T-helper 1 cell (primary cell): Measurements from ENCODE around the gene ARHGAP40.
A peak's percentile ranks its signal among the peaks of the same experiment; 100 is the strongest.

Source experiments
- DNase-seq, 5 donors: peaks; one replicate each; pipeline ENCODE4 v3.0.0-alpha.2; 2012 to 2020

ARHGAP40 gene

DNA sequence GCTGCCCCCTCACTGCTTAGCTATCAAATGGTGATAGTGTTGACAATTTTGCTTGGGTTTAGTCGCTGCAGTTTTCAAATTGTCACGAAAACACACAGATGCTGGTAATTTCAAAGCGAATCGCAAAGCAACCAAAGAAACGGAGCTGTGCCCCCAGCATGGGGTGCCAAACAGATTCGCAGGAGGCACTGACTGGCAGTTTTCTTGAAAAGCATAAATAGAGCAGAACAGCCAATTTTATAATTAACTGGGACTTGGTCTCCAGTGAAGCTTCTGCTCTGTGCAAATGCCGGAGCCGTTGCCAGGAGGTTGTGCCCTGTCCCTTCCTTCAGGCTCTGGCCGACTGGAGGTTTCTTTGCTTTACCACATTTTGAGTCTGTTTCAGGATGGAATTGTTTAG lies 18.8 kb downstream of the ARHGAP40 start:
- no peak for DNase-seq

DNA sequence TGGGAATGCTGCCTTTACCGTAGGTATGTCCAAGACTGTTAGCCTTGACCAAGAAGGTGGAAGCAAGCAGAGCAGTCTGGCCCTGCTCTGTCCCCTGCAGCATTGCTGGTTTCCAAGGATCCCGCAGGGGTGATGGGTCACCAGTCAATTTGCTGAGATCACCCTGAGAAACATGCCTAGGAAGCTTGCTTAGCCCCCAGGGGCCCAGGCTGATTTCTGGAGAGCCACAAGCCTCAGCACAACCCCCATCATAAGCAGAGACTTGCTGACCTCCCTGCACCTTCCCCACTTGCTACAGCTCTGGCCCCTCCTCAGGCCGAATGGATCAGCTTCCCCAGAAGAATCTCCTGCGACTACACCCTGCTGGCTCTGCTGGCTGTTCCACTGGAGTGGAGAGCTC lies 21.5 kb downstream of the ARHGAP40 start:
- no peak for DNase-seq

GRCh38 chr20:38624084-38624483 lies 22.5 kb downstream of the ARHGAP40 start:
- DNase-seq, result no peak

DNA sequence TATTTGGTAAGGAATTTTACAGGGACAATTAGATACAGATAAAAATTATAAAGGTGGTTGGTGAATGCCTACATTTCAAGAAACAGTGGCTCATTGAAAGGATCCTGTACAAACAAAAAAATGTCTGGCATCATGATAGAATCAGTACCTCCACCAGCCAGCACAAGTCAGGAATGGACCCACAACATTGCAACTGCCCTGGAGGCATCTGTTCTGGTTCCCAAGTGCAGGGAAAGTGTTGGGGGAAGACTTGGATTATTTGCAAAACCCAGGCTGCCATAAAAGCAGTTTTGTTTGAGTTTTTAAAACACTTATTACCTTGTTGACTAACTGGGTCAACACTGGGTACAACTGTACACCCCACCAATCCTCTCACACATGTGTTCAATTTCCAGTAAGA lies 24.3 kb downstream of the ARHGAP40 start:
- DNase-seq, result no peak

DNA sequence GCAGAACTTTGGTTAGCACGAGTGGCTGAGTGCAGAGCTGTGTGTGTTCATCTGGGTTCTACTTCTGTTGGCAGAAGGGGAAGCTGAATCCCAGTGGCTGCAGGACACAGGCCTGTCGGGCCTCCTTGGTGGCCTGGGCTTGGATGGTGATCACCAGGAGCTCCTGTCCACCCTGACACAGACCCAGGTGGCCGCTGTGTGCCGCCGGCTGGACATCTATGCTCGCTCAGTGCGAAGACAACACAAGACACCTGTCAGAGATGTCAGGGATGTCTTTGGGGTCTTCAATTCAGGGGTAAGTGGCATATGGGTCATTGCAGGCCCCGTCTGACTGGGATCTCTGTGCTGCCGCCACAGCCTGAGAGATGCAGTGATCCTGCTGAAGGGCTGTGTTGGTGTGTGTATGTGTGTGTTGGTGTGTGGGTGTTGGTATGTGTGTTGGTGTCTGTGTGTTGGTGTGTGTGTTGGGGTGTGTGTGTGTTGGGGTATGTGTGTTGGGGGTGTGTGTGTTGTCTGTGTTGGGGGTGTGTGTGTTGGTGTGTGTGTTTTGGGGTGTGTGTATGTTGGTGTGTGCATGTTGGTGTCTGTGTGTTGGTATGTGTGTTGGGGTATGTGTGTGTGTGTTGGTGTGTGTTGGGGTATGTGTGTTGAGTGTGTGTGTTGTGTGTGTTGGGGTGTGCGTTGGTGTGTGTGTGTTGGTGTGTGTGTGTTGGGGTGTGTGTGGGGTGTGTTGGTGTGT lies 25.5 kb downstream of the ARHGAP40 start:
- no peak for DNase-seq

DNA sequence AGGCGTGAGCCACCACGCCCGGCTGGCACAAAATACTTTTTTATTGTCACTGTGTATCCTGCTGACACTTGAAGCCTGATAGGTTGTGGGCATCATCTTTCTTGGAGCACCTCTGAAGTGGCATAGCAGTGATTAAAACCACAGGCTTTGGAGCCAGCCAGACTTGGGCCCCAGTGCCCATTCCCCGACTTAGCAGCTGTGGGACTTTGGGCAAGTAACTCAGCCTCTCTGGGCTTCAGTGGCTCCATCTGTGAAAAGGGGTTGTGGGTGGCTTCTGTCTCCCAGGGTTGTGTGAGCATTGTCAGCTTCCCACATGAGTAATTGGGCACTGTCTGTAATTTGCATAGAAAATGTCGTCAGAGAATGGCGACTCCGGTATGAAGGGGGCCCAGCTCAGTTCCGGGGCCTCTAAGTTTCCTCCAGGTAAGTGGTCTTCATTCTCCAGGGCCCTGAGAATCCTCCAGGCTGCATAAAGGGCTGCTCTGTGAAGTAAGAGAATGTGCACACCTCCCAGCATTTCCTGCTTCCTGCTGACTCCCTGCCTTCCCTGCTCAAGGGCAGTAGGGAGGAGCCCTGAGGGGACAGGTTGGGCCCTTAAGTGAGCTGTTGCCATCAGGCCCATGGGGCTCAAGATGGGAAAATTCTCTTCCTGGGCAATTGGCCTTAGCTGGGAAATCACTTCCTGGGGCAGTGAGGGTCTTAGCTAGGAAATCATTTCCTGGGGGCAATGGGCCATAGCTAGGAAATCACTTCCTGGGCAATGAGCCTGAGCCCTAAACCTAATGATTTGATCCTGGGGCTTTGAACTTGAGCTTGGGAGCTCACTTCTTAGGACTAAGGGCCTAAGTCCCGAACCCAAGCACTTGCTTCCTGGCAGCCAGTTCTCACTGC lies 27.2 kb downstream of the ARHGAP40 start:
- no peak for DNase-seq

- no peak for DNase-seq
Measured at GRCh38 chr20:38629979-38630378, 28.4 kb downstream of the ARHGAP40 start.

DNA sequence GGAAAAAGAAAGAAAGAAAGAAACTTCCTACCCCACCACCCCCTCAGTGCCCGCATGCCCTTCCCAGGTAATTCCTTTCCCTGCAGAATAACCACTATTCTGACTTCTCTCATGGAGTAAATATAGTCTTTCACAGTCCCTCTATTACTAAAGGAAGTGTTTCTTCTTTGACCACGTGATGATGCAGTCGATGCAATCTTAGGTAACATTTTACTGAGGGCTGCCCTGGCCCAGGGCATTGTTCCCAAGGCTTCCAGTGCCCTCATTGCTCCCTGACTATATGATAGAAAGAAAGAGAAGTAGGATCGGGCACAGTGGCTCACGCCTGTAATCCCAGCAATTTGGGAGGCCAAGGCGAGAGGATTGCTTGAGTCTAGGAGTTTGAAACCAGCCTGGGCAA lies 29.1 kb downstream of the ARHGAP40 start:
- no peak for DNase-seq

DNA sequence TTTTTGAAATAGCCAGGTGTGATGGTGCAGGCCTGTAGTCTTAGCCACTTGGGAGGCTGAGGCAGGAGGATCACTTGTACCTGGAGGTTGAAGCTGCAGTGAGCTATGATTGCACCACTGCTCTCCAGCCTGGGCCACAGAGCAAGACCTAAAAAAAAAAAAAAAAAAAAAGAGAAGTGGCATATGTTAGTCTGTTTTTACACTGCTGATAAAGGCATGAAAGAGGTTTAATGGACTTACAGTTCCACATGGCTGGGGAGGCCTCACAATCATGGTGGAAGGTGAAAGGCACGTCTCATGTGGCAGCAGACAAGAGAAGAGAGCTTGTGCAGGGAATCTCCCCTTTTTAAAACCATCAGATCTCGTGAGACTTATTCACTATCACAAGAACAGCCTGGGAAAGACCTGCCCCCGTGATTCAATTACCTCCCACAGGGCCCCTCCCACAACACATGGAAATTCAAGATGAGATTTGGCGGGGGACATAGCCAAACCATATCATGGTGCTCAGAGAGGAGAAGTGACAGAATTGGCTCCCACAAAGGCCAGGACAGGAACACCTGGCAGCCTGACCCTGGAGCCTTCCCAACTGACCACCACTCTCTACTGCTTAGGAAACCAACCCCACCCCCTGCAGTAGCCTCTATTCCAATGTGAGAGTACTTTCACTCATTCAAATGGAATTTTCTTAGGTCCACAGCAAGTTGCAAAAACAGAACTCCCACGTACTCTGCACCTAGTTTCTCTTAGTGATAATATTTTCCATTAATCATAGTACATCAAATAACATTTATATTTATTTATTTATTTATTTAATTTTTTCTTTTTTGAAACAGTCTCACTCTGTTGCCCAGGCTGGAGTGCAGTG lies 29.8 kb downstream of the ARHGAP40 start:
- no peak for DNase-seq

DNA sequence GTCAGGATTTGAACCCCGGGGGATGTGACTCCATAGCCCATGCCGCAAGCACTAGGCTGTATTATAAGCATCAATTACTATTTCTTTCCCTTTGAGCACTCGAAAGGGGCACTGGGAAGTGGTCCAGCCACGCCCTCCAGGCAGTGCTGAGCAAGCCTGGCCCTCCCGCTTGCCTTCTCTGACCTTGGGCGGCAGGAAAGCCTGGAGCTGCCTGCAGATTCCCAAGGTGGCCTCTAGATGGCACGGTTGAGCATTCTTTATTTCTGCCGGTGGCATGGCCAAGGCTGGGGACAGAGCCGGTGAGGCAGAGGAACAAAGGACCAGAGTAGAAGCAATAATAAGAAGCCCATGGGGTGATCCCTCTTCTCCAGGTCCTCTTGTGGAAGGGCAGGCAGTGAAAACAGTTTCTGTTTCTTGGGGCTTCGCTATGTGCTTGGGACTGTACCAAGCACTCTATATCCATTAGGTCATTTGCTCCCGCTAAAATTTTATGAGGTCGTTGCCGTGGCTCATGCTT lies 32.0 kb downstream of the ARHGAP40 start:
- peak in 4 of 5 donors; percentile 26 to 48 (median 40) for DNase-seq

DNA sequence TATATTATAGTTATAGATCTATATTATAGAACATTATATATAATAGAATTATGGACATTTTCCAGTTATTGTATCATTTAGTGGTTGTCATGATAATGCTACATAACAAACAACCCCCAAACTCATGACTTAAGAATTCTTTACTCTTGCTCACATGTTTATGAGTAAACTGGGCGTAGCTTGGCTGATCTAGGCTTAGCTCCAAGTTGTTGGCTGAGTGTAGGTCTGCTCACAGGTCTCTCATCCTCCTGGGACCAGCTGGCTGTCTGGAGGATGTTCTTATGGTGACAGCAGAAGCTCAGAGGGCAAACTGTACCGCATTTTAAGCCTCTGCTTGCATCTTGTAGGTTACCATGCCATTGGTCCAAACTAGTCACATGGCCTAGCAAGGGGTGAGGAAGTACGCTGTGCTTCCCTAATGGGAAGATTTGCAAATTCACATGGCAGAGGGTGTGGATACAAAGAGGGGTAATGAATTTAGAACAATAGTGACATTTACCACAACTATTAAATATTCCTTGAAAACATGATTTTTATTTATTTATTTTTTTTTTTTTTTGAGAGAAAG lies 34.2 kb downstream of the ARHGAP40 start:
- DNase-seq, result no peak

- DNase-seq, result no peak
Measured at GRCh38 chr20:38640521-38640920, 38.9 kb downstream of the ARHGAP40 start.

DNA sequence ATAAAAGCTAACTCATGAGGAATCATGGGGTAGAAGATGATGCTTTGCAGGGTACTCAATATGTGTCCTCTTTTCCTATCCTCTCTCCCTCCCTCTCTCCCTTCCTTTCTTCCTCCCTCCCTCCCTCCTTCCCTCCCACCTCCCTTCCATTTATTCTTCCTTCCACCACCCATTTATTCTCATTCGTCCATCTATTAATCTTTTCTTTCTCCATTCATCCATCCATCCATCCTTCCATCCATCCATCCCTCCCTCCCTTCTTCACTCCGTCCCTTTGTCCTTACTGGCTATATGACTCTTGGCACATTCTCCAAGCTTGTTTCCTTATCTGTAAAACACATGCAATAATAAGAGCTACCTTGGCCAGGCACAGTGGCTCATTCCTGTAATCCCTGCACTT lies 40.9 kb downstream of the ARHGAP40 start:
- no peak for DNase-seq

- no peak for DNase-seq
Measured at GRCh38 chr20:38644588-38645260, 43.1 kb downstream of the ARHGAP40 start.

DNA sequence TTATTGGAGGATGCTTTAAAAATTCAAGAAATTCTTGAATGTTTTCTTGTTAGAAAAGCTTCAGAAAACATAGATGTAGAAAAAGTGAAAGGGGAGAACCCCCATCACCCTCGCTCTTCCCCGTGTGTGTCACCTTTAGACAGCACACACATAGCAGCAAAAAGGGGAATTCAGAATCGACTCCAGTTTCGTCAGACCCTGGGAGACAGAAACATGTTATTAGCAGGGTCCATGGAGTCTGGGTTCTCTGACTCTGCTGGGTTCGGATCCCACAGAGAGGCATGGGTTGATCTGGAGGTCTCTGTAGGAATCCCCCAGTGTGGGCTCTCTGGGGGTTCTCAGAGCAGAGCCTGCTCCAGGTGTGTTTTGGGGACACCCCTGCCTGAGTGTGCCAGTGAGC lies 43.7 kb downstream of the ARHGAP40 start:
- no peak for DNase-seq

DNA sequence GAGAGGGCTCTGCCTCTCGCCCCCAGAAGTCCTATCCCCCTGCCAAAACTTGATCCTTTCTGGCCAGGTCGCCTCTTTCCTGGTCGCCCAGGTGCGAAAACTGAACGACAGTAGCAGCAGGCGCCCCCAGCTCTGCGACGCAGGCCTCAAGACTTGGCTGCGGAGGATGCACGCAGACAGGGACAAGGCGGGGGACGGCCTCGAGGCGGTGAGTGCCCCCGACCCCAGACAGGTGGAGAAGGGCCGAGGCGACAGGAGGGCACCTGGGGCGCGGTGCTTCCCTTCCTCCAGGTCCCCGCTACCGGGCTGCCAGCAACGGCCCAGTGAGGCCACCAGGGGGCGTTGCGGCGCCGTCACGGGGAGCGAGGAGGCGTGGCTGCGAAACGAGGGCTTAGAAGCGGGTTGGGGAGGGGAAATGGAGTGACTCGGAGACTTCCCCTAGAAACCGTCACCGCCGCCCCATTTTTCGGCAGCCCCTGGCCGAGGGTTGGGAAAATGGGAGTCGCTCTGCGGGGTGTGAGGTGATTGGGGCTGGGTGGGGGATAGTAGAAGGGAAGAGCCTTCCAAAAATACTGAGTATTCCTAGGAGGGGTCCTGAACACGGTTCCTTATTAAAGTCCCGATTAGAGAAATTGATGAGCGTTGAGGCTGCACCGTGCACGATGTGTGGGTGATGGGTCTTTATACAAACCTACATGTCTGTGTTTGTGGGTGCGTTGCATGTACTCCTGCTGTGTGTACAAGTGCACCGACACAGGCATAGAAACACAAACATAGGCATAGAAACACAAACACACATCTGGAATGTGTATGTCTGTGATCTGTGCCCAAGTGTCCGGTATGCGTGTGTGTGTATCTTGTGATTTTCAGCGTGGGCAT lies 44.6 kb downstream of the ARHGAP40 start:
- DNase-seq, result peak; percentile 80 to 85 (median 84)

GRCh38 chr20:38649275-38649891 lies 47.8 kb downstream of the ARHGAP40 start:
- DNase-seq, result peak in 1 of 5 donors; percentile 20

DNA sequence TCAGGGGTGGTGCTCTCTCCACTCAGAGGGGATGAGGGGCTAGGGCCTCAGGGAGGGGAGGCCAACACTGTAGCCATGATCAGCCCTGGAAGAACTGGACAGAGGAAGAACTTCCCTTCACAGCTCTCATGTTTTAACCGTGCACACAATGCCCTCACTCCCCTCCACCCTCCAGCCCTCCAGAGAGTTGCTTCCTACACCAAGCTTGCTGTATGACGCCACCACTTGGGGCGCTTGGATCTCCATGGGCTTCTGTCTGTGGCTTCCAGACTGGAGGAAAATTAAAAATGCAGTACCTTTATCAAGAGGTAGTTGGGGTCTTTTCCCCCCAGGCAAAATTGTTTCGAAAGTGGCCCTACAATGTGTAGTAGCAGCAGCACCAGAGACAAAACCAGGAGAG lies 48.4 kb downstream of the ARHGAP40 start:
- DNase-seq, result no peak

DNA sequence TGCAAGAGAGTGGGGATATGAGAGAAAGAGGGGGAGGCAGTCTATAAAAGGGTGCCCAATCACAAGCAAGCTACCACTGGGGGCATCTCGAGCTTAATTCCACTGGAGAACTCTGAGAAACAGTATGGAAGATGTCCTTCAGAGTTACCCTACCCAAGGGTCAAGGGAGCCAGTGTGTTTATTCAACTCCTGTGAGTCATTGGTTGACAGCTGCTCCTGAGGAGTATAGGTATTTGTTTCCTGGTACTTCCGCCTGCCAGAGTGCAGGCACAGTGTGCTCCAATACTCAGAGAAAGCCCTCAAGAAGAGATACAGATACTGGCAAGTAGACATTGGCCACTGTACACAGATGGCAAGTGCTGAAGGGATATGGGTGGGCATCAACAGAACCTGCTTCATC lies 49.5 kb downstream of the ARHGAP40 start:
- DNase-seq, result no peak

DNA sequence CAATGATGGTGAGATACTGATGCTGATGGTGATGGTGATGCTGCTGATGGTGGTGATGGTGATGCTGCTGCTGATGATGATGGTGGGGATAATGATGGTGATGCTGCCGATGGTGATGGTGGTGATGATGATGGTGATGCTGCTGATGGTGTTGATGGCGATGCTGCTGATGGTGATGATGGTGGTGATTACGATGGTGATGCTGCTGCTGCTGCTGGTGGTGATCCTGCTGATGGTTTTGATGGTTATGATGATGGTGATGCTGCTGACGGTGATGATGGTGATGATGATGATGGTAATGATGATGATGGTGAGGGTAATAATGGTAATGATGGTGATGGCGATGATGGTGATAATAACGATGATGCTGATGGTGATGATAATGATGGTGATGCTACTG lies 50.0 kb downstream of the ARHGAP40 start:
- DNase-seq, result no peak
